Small intestine (tissue), 7 donors: ENCODE measurements around the gene KDM5B. TPM values are rescaled to one million over a fixed set of nuclear protein-coding genes. Genes with fewer than 3 reads are reported as not detected.
"Not testable (repeated sequence)": the region's sequence is repeated elsewhere in the genome, so short reads cannot be mapped to it uniquely, and the experiment has no call there.

ENCODE experiments used
- DNase-seq, 2 donors: peaks; one replicate each; pipeline versions ENCODE4 v3.0.0 to v3.0.0-alpha.2; 2013
- FAIRE-seq: peaks from 2 replicates; lab custom pipeline; 2012; peaks lifted over from hg19 to GRCh38; lab: Jason Lieb, UNC
- H3K27ac ChIP-seq, 3 donors: one replicate each; pipeline ENCODE4 v1.5.1; 2013; ENCODE audit warnings: low read length in 2 of 3, mild to moderate bottlenecking in 2 of 3, control low read depth in 1 of 3, inconsistent platforms in 1 of 3, low read depth in 1 of 3, moderate library complexity in 1 of 3
- H3K27me3 ChIP-seq, 3 donors: one replicate each; pipeline ENCODE4 v1.6.1; 2013; ENCODE audit warnings: low read length in 3 of 3, inconsistent platforms in 1 of 3; ENCODE audit not compliant: control insufficient read depth in 3 of 3, insufficient read depth in 3 of 3
- H3K36me3 ChIP-seq, 3 donors: one replicate each; pipeline ENCODE4 v1.6.1; 2013; ENCODE audit warnings: low read length in 3 of 3, inconsistent platforms in 1 of 3, low read depth in 1 of 3, mild to moderate bottlenecking in 1 of 3, moderate library complexity in 1 of 3; ENCODE audit not compliant: control insufficient read depth in 3 of 3, insufficient read depth in 2 of 3
- H3K4me1 ChIP-seq, 3 donors: one replicate each; pipeline ENCODE4 v1.6.1; 2013; ENCODE audit warnings: low read length in 2 of 3, inconsistent platforms in 1 of 3, low read depth in 1 of 3, mild to moderate bottlenecking in 1 of 3, moderate library complexity in 1 of 3; ENCODE audit not compliant: control insufficient read depth in 3 of 3, insufficient read depth in 2 of 3
- H3K4me3 ChIP-seq, 3 donors: one replicate each; pipeline ENCODE4 v1.5.1; 2013; ENCODE audit warnings: low read length in 3 of 3, control low read depth in 1 of 3, inconsistent platforms in 1 of 3, low read depth in 1 of 3, mild to moderate bottlenecking in 1 of 3, moderate library complexity in 1 of 3
- H3K9me3 ChIP-seq, 2 donors: one replicate each; pipeline ENCODE4 v1.6.1; 2013; ENCODE audit warnings: low read depth in 1 of 2, low read length in 1 of 2; ENCODE audit not compliant: control insufficient read depth in 2 of 2, insufficient read depth in 1 of 2
- WGBS, 3 donors: extraction: QIAGEN DNeasy Blood & Tissue Kit; methylation state at CpG; one replicate each; pipeline ENCODE4 v1.1.7; 2013; 5-methylcytosine and 5-hydroxymethylcytosine counted together
- polyA plus RNA-seq, 4 donors: library from polyadenylated mRNA; stranded (reverse) in 3 of 4; unstranded in 1 of 4; fragments of 200-250 nt in 3 of 4; fragments of 120-200 nt in 1 of 4; gene quantifications; one replicate each; pipeline versions ENCODE4 v1.2.1 to v1.2.3, GENCODE V29; 2013
- donor health status: healthy with polysubstance abuse.
- donor health status: control.
- donor health status: control.
- donor health status: Bipolar disorder and iron deficiency.
- donor health status: healthy.

The KDM5B gene
- polyA plus RNA-seq, 4 donors: 5.7 to 39.5 (median 9.1) TPM

- H3K9me3 ChIP-seq, H3K27ac ChIP-seq, FAIRE-seq, H3K27me3 ChIP-seq, DNase-seq, H3K4me1 ChIP-seq, H3K4me3 ChIP-seq, H3K36me3 ChIP-seq: not testable (repeated sequence)
- 94 to 98% (median 96%) methylated on average over 9 of the region's 9 CpGs for WGBS, 3 donors
These were observed 21.0 kb upstream of the KDM5B start for GRCh38 chr1:202829223-202829622.

DNA sequence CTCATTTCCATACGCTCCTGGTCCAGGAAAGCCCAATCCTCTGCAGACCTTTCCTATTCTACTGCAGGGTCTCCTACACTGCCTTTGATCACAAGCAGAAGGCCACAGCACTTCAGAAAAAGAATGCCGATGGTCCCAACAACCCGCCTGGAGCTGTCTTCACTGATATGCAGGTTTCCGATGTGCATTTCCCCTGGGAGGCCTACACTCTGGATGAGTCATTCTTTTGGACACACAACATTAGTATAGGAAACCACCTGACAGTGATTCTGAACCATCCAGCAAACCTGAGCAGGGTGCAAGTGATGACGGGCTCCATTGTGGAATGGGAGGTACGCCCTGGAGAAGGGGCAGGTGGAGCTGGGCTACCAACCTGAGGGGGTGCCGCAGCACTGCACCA lies 17.5 kb upstream of the KDM5B start:
- DNase-seq: no peak
- no peak overlapping the region for H3K4me3 ChIP-seq
- H3K4me1 ChIP-seq: no peaks in the 10 kb centered on the region
- no peaks in the 10 kb centered on the region for H3K9me3 ChIP-seq
- H3K36me3 ChIP-seq: no peaks in the 10 kb centered on the region
- H3K27ac ChIP-seq: no peak overlapping the region
- WGBS, 3 donors: 88 to 96% (median 89%) methylated on average over 7 of the region's 7 CpGs
- FAIRE-seq: no peak
- H3K27me3 ChIP-seq: no peaks in the 10 kb centered on the region

- Histone ChIP-seq H3K4me1 (no peaks in the 10 kb centered on the region), H3K9me3 (no peaks in the 10 kb centered on the region), H3K4me3 (no peak overlapping the region), H3K27ac (no peak overlapping the region), H3K36me3 (no peaks in the 10 kb centered on the region), H3K27me3 (no peaks in the 10 kb centered on the region)
- DNase-seq: no peak
- 54 to 64% (median 59%) methylated on average over 2 of the region's 2 CpGs for WGBS, 3 donors
- no peak for FAIRE-seq
These were observed 13.2 kb upstream of the KDM5B start for GRCh38 chr1:202821467-202821866.

- no peak overlapping the region for H3K4me3 ChIP-seq
- no peaks in the 10 kb centered on the region for H3K9me3 ChIP-seq
- no peaks in the 10 kb centered on the region for H3K4me1 ChIP-seq
- WGBS, 3 donors: 16 to 70% (median 32%) methylated on average over 1 of the region's 1 CpG
- FAIRE-seq (no peak), DNase-seq (no peak)
- H3K27ac ChIP-seq: no peak overlapping the region
- H3K27me3 ChIP-seq: no peaks in the 10 kb centered on the region
- no peaks in the 10 kb centered on the region for H3K36me3 ChIP-seq
These were observed 10.6 kb upstream of the KDM5B start for GRCh38 chr1:202818819-202819218.

DNA sequence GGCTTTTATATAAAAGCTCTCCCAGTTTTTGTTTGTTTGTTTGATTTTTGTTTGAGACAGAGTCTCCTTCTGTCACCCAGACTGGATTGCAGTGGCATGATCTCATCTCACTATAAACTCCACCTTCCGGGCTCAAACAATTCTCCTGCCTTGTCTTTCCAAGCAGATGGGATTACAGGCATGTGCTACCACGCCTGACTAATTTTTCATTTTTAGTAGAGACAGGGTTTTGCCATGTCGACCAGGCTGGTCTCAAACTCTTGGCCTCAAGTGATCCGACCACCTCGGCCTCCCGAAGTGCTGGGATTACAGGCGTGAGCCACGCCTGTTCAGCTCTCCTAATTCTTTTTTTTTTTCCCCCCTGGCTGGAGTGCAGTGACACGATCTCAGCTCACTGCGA lies 6.9 kb upstream of the KDM5B start:
- Histone ChIP-seq H3K27ac (no peak overlapping the region), H3K9me3 (no peaks in the 10 kb centered on the region), H3K36me3 (no peaks in the 10 kb centered on the region), H3K4me3 (no peak overlapping the region), H3K27me3 (peaks cover 0 to 13% (median 0%) of the 10 kb centered on the region in 3 donors), H3K4me1 (peaks cover 0 to 11% (median 4%) of the 10 kb centered on the region in 3 donors)
- no peak for FAIRE-seq
- no peak for DNase-seq
- WGBS, 3 donors: 31 to 69% (median 49%) methylated on average over 10 of the region's 10 CpGs

- Histone ChIP-seq H3K9me3 (no peaks in the 10 kb centered on the region), H3K36me3 (no peaks in the 10 kb centered on the region), H3K27ac (no peak overlapping the region), H3K27me3 (peaks cover 0 to 17% (median 0%) of the 10 kb centered on the region in 3 donors), H3K4me3 (no peak overlapping the region), H3K4me1 (peaks cover 0 to 19% (median 4%) of the 10 kb centered on the region in 3 donors)
- DNase-seq (peak; percentile 40 to 58), FAIRE-seq (no peak)
- WGBS, 3 donors: 42 to 64% (median 47%) methylated on average over 9 of the region's 9 CpGs
These were observed 4.2 kb upstream of the KDM5B start for GRCh38 chr1:202812176-202813026.

DNA sequence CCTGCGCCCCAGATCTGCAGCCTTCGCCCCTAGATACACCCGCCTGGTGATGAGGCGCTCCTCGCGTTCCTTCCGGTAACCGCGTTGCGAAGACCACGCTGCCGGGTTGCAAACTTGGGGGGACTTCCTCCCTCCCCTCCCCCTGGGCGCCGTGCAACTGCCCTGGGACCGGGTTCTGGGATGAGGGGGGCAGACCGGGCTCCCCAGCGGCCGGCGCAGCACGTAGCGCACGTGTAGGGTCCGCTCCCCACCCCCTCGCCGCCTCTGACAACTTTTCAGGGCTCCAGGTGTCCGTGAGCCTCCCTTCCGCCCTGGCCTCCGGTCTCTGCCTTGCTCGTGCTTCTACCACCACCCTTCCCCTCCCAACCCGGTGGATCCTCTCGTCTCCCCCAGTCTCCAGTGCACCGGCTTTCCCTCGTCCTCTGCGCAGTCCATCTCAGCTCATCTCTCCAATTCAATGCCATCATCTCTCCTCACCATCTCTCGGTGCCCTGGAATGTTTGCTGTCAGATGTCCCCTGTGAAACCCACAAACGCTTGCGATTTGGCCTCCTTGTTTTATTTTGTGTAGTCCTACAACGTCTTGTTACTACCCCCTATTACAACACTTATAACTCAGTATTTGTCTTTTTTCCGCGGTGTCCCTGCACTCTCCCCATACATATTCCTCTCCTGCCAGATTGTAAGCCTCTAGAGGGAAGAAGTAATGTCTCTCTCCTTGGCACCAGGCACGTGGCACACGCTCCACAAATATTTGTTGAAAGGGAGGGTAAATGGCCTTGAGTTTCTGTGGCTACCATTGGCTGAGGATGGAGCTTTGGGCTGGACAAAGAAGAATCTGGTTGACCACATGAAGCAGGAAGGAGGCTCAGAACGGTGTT lies 3.3 kb upstream of the KDM5B start:
- peak overlapping the region; percentile 70 to 82 (median 70) for H3K4me3 ChIP-seq
- WGBS, 3 donors: 6 to 8% (median 8%) methylated on average over 37 to 43 of the region's 43 CpGs
- H3K27ac ChIP-seq: peak overlapping the region in 2 of 3 donors; percentile 68 to 83
- H3K4me1 ChIP-seq: peaks cover 0 to 19% (median 4%) of the 10 kb centered on the region in 3 donors
- FAIRE-seq (no peak), DNase-seq (peak in 1 of 2 donors; percentile 63)
- no peaks in the 10 kb centered on the region for H3K9me3 ChIP-seq
- no peaks in the 10 kb centered on the region for H3K36me3 ChIP-seq
- peaks cover 0 to 17% (median 0%) of the 10 kb centered on the region in 3 donors for H3K27me3 ChIP-seq

DNA sequence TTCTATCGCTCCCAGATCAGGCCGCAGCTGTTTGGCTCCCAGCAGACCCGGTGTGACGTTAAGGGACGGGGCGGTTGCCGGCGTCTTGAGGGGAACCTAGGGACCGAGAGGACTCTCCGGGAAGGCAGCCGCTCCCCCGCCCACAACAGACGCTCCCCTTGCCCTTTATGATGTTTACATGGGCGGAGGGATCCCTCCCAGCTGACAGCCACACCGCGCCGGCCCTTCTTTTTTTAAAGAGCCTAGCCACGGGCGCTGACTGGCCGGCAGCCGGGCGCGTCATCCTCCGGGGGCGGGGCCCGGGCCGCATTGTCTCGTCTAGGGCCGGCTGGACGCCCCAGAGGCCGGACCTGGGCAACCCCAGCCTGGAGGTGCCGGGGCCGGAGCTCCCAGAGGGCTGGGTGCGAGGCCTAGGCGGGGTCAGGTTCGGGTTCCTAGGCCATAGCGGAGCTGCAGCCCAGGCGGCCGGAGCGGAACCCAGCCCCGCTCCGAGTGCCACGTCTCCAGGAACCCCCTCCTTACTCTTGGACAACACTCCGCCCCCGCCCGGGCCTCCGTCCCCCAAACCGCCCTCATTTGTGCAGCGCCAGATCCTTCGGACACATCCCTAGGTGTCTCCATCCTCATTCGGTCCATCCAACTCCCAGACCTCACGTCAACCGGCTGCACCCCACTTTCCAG lies 2.5 kb upstream of the KDM5B start, which contains the start of gene PCAT6:
PCAT6 (plus strand) TSS at position 340 of the 681 bp plus-strand sequence.
- 0 to 1% (median 1%) methylated on average over 53 of the region's 53 CpGs for WGBS, 3 donors
- no peak for FAIRE-seq
- Histone ChIP-seq H3K4me1 (peaks cover 0 to 26% (median 4%) of the 10 kb centered on the region in 3 donors), H3K27me3 (peaks cover 0 to 17% (median 0%) of the 10 kb centered on the region in 3 donors), H3K27ac (peak within 1 kb of the TSS; percentile 58 to 84 (median 83)), H3K9me3 (no peaks in the 10 kb centered on the region), H3K36me3 (no peaks in the 10 kb centered on the region), H3K4me3 (peak within 1 kb of the TSS; percentile 70 to 82 (median 70))
- peak; percentile 95 to 97 for DNase-seq
